ENCODE data around the gene PLEKHA4.

- TF ChIP-seq POLR2AphosphoS5 (IDR thresholded peaks at IDR 0.05; ENCODE audit: low read depth, low read length), result no peak
- no peak for TF ChIP-seq TAF1 (IDR thresholded peaks at IDR 0.05; ENCODE audit: borderline replicate concordance, insufficient read depth, low read length)
- no peak for TF ChIP-seq SIN3A (IDR thresholded peaks at IDR 0.05; ENCODE audit: borderline replicate concordance, insufficient read depth, low read length)
- TF ChIP-seq REST (IDR thresholded peaks at IDR 0.05; ENCODE audit: insufficient read depth in 1 of 2, low read depth in 2 of 2, low read length in 2 of 2), result no peak
- TF ChIP-seq FOXP2 (optimal IDR thresholded peaks at IDR 0.05; ENCODE audit: borderline replicate concordance, extremely low read depth, extremely low read length, insufficient read depth), result no peak
Measured at GRCh38 chr19:48793271-48793670, 75.1 kb downstream of the PLEKHA4 start.

Measured in PFSK-1 (cell line).